HepG2 (cell line): ENCODE results near the gene VPS52. TPM values are rescaled to one million over a fixed set of nuclear protein-coding genes. Genes with fewer than 3 reads are reported as not detected.

Experiments
- AGO2 ChIP-seq: fragments of 200-400 bp; formaldehyde crosslinking; optimal IDR thresholded peaks from 2 replicates; pipeline ENCODE3; 2017; ENCODE audit warnings: mild to moderate bottlenecking, low read depth, low read length, moderate library complexity
- CHCHD3 ChIP-seq: sonication (generic); formaldehyde crosslinking; IDR thresholded peaks from 2 replicates; pipeline ENCODE4 v1.8.0; 2022; ENCODE audit warnings: mild to moderate bottlenecking, missing genetic modification reagents, moderate library complexity
- DZIP1 ChIP-seq: sonication (generic); formaldehyde crosslinking; IDR thresholded peaks from 2 replicates; pipeline ENCODE4 v1.5.0; 2020; ENCODE audit warnings: mild to moderate bottlenecking, missing genetic modification reagents
- ELF1 ChIP-seq: sonication (generic); formaldehyde crosslinking; IDR thresholded peaks from 2 replicates; pipeline ENCODE4 v1.4.0; 2020; ENCODE audit warnings: missing genetic modification reagents
- FOXA3 ChIP-seq: IDR thresholded peaks from 2 replicates; pipeline ENCODE4 v1.6.1; 2016; ENCODE audit warnings: missing genetic modification reagents, missing compliant biosample characterization
- HINFP ChIP-seq: sonication (generic); formaldehyde crosslinking; IDR thresholded peaks from 2 replicates; pipeline ENCODE4 v1.4.0; 2020; ENCODE audit warnings: low read depth, mild to moderate bottlenecking, missing genetic modification reagents
- ISX ChIP-seq: sonication (generic); formaldehyde crosslinking; conservative IDR thresholded peaks from 2 replicates; pipeline ENCODE4 v1.5.0; 2020; ENCODE audit warnings: missing genetic modification reagents
- KAT2B ChIP-seq: fragments of 150-350 bp; IDR thresholded peaks from 2 replicates; pipeline ENCODE4 v1.6.1; 2014; ENCODE audit warnings: low read depth, low read length, borderline replicate concordance
- PHF20 ChIP-seq: sonication (generic); formaldehyde crosslinking; IDR thresholded peaks from 2 replicates; pipeline ENCODE4 v1.5.0; 2020; ENCODE audit warnings: mild to moderate bottlenecking, missing genetic modification reagents
- PHF21A ChIP-seq: sonication (generic); formaldehyde crosslinking; IDR thresholded peaks from 2 replicates; pipeline ENCODE4 v1.5.0; 2020; ENCODE audit warnings: mild to moderate bottlenecking, missing genetic modification reagents
- PRDM15 ChIP-seq: sonication (generic); formaldehyde crosslinking; IDR thresholded peaks from 2 replicates; pipeline ENCODE4 v1.4.0; 2020; ENCODE audit warnings: missing genetic modification reagents
- SP1 ChIP-seq, 2 experiments: fragments of 450-650 bp in 1 of 2; sonication (generic) in 1 of 2; formaldehyde crosslinking in 1 of 2; IDR thresholded peaks; 2 replicates each; pipeline versions ENCODE4 v1.4.0 to v1.6.1; 2016 to 2020; ENCODE audit warnings: missing genetic modification reagents in 1 of 2
- SYNCRIP ChIP-seq: fragments of 200-400 bp; formaldehyde crosslinking; IDR thresholded peaks from 2 replicates; pipeline ENCODE4 v1.6.1; 2018; ENCODE audit warnings: mild to moderate bottlenecking, low read depth, low read length; ENCODE audit not compliant: insufficient read depth
- ZFP91 ChIP-seq: sonication (generic); formaldehyde crosslinking; IDR thresholded peaks from 2 replicates; pipeline ENCODE4 v1.9.0; 2022; ENCODE audit warnings: missing genetic modification reagents, mild to moderate bottlenecking, borderline replicate concordance
- ZNF160 ChIP-seq: sonication (generic); formaldehyde crosslinking; IDR thresholded peaks from 2 replicates; pipeline ENCODE4 v1.8.0; 2022; ENCODE audit warnings: mild to moderate bottlenecking, inconsistent platforms, missing genetic modification reagents
- ZNF17 ChIP-seq: sonication (generic); formaldehyde crosslinking; IDR thresholded peaks from 2 replicates; pipeline ENCODE4 v1.5.0; 2020; ENCODE audit warnings: mild to moderate bottlenecking, missing genetic modification reagents
- ZNF713 ChIP-seq: sonication (generic); formaldehyde crosslinking; IDR thresholded peaks from 2 replicates; pipeline ENCODE4 v1.4.0; 2020; ENCODE audit warnings: mild to moderate bottlenecking, missing genetic modification reagents
- ZNF737 ChIP-seq: sonication (generic); formaldehyde crosslinking; IDR thresholded peaks from 2 replicates; pipeline ENCODE4 v1.5.0; 2020; ENCODE audit warnings: missing genetic modification reagents, mild to moderate bottlenecking, borderline replicate concordance
- ZNF883 ChIP-seq: sonication (generic); formaldehyde crosslinking; IDR thresholded peaks from 2 replicates; pipeline ENCODE4 v1.5.1; 2020; ENCODE audit warnings: mild to moderate bottlenecking, missing genetic modification reagents; ENCODE audit errors: not compliant biosample characterization
- polyA plus RNA-seq, 8 experiments: library from polyadenylated mRNA; depleted of rRNA in 3 of 8; stranded (reverse) in 7 of 8; unstranded in 1 of 8; fragments of >200 nt; fragmentation: Illumina TruSeq in 4 of 8; extraction: Trizol in 4 of 8; gene quantifications; 2 replicates each; pipeline versions ENCODE4 v1.2.1 to v1.2.3, GENCODE V29; 2011 to 2016; ENCODE audit warnings: low read depth in 4 of 8, missing spikeins in 1 of 8, mixed read lengths in 1 of 8; ENCODE audit not compliant: insufficient read depth in 1 of 8
- total RNA-seq, 5 experiments: library from RNA; depleted of rRNA; stranded (reverse); fragments of >200 nt; fragmentation: Illumina TruSeq; extraction: Trizol; gene quantifications; 2 replicates each; pipeline ENCODE4 v1.2.3, GENCODE V29; 2016; ENCODE audit warnings: low read depth in 1 of 5

VPS52 gene
- total and polyA plus RNA-seq, 2 of the 13 experiments (the other 11 are each of a cell fraction or from before 2014, with no cell fraction given), result 48.9 to 85.5 TPM

GRCh38 chr6:33288921-33289783 lies 17.5 kb upstream of the VPS52 start, which contains the start of the genes PFDN6 and WDR46 (continued):
- TF ChIP-seq DZIP1 (CRISPR knock-in tag), result no peak
- peak; percentile 70; the same call in 1 of the 2 replicates for TF ChIP-seq PRDM15
- TF ChIP-seq ZNF17 (CRISPR knock-in tag), result no peak
- peak; percentile 95 for TF ChIP-seq PHF20 (CRISPR knock-in tag)
- peak; percentile 61; the same call in 1 of the 2 replicates for TF ChIP-seq HINFP (CRISPR knock-in tag)
- peak; percentile 98 for TF ChIP-seq ELF1
- no peak for TF ChIP-seq ISX (CRISPR knock-in tag)
- peak; percentile 22 for TF ChIP-seq AGO2
- no peak for TF ChIP-seq ZNF713
- no peak for TF ChIP-seq SP1 (IDR thresholded peaks at IDR 0.05)
- TF ChIP-seq SP1 (CRISPR knock-in tag; IDR thresholded peaks at IDR 0.05), result peak; percentile 26; the same call in 1 of the 2 replicates
- no peak for TF ChIP-seq ZNF160 (CRISPR knock-in tag)
- TF ChIP-seq KAT2B, result no peak
- TF ChIP-seq FOXA3 (CRISPR knock-in tag), result peak; percentile 95
- no peak for TF ChIP-seq ZNF883 (CRISPR knock-in tag)
- TF ChIP-seq PHF21A, result peak; percentile 69; the same call in 1 of the 2 replicates
- no peak for TF ChIP-seq SYNCRIP
- TF ChIP-seq CHCHD3 (CRISPR knock-in tag), result no peak
- no peak for TF ChIP-seq ZNF737
- peak; percentile 39; the same call in 1 of the 2 replicates for TF ChIP-seq ZFP91
